Endometrial microvascular endothelial cells (primary cell): ENCODE measurements around the gene STAC3. TPM values are rescaled to one million over a fixed set of nuclear protein-coding genes. Genes with fewer than 3 reads are reported as not detected.

Experiments used
- in situ Hi-C: cut with HindIII; loops from 2 replicates; pipeline ENCODE4 v1.10.0; 2017; ENCODE audit warnings: low sequenced_read_pairs, low pct_unique_long_range_greater_than_20kb; ENCODE audit errors: inconsistent ontology term
- total RNA-seq: library from RNA; depleted of rRNA; stranded (reverse); fragments of >200 nt; gene quantifications from one replicate; pipeline ENCODE4 v1.2.3, GENCODE V29; 2015; ENCODE audit errors: inconsistent ontology term

STAC3 gene
- total RNA-seq, 1 donor from 2014 or later: 0.37 TPM

- in situ Hi-C loops: no loop called here
Measured at GRCh38 chr12:57237932-57238853, 12.8 kb downstream of the STAC3 start.

DNA sequence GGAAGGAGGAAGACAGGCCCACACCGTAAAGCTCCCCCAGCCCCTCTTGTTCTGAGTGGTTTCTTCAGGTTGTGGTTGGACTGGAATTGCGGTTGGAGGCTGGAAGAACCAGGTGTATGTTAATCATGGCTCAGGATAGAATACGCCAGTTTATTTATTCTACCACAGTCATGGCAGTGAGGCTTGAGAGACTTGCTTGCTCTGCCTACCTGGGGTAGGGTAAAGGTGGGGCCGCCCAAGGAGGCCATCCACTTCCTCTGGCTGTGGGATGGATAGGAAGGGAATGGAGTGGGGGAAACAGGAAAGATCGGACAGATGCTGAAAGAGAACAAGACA, 13.4 kb downstream of the STAC3 start:
- in situ Hi-C loops: no loop called here

- in situ Hi-C loops: no loop called here
Measured at GRCh38 chr12:57236925-57237595, 13.9 kb downstream of the STAC3 start.

DNA sequence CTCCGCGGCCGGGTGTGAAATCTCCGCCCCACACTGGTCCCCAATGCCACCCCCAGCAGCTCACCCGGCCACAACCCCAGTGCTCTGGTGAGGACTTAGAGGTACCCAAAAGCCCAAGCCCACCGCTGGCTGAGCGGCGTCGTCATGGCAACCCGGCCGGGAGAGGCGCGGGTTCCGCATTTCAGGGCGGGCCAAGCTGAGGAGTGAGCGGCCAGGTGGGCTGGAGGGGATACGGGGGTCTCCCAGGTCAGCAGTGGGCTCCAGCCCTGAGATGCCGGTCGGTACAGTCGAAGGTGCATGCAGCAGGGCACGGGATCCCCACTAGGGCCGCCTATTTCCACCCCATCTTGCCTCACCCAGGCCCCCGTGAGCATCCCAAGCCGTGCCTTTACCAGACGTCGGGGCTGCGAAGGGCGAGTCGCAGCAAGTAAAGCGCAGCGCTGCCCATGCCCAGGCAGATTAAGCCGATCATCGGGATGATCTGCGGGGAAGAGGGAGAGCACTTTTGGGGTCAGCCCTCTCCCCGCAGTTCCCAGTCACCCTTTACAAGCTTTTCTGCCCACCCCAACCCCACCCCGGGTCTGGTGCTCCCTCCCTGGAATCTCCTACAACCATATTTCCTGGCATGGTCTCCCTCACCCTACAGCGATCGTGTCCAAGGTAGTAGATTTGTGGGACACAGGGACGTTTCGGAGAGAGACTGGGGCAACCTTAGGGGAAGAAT, 14.6 kb downstream of the STAC3 start:
- in situ Hi-C loops: no loop called here

DNA sequence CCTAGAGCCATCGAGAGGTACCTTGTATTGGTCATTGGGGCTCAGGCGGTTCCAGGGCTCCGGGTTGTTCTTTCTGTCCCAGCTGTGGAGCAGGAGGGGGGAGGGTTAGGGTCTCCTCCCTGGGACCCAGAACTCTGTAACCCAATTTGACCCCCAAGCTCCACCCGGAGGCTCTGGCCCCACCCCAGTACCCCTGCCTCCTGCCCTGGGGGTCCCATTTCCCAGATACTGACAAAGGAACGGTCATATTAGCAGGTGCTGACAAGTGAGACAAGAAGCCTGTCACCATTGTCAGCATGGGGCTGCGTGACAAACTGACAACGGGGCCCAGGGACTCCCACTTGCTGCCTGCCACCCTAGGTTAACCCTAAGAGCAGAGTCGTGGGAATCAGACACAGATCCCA, 15.3 kb downstream of the STAC3 start:
- in situ Hi-C loops: no loop called here

GRCh38 chr12:57235017-57235727, 15.8 kb downstream of the STAC3 start:
- in situ Hi-C loops: no loop called here

GRCh38 chr12:57234571-57235016, 16.4 kb downstream of the STAC3 start:
- in situ Hi-C loops: no loop called here

GRCh38 chr12:57234233-57234570, 16.8 kb downstream of the STAC3 start:
- in situ Hi-C loops: no loop called here

DNA sequence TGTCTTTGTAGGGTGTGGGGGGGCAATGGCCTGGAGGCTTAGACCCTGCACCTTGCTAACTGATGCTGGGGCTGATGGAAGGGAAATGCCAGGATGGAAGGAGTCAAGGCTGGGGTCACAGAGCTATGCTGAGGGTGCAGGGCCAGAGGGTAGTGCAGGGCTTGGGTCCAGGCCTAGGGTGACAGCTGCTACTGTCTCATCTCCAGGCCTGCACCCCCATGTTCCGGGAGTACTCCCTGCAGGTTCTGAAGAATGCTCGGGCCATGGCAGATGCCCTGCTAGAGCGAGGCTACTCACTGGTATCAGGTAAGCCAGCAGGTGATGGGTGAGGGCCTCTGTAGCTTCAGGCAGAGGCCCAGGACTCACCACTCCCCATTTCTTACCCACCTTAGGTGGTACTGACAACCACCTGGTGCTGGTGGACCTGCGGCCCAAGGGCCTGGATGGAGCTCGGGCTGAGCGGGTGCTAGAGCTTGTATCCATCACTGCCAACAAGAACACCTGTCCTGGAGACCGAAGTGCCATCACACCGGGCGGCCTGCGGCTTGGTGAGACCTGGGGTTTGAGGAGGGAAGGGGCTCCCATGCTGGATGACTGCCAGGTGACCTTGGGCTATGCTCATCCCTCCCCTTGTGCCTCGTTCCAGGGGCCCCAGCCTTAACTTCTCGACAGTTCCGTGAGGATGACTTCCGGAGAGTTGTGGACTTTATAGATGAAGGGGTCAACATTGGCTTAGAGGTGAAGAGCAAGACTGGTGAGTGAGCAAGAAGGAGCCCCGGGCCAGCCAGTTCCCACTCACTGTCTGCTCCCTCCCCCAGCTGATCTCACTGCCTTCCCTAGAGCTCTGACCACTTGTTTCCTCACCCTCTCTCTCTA, 17.4 kb downstream of the STAC3 start:
- in situ Hi-C loops: no loop called here

- in situ Hi-C loops: no loop called here
Measured at GRCh38 chr12:57232156-57232756, 18.7 kb downstream of the STAC3 start.

- in situ Hi-C loops: no loop called here
Measured at GRCh38 chr12:57231276-57232021, 19.5 kb downstream of the STAC3 start.

- in situ Hi-C loops: no loop called here
Measured at GRCh38 chr12:57230381-57231155, 20.4 kb downstream of the STAC3 start.

- in situ Hi-C loops: no loop called here
Measured at GRCh38 chr12:57229634-57230380, 21.2 kb downstream of the STAC3 start, which contains the start of gene SHMT2. TSS of gene SHMT2 (plus strand) at chr12:57229711. CDS start at chr12:57229779, 68 bp downstream.

GRCh38 chr12:57229046-57229633, 21.8 kb downstream of the STAC3 start:
- in situ Hi-C loops: no loop called here

DNA sequence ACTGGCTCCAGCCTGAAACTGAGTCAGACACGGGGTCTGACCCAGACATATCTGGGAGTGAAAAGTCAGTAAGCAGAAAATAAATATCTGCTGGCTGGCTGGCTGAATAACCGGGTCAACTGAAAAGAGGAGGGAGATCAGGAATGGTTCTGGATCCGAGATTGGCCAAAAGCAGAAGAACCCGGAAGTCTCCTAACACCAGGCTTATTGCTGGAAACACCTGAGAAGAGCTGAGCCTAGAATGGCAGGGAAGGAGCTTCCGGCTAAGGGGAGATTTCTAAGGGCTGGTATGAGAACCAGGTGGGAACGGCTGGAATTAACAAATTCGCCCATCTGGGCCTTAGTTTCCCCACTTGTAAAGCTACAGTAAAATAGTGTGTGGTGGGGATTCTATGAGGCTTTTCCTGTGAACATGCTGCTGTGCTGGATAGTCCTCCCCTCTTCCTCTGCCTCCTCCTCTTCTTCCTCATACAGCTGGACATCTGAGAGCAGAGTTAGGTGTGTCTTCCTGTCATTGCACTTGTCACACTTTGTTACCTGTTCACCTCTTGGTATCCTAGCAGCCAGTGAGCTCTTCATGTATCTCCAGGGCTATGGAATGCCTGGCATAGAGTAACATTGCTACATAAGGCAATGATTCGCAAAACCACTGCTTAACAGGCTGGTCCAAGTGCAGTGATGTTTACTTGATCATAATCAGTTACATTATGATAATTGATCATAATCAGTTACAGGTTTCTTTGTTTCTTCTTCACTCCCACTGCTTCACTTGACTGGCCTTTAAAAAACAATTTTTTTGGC, 23.5 kb downstream of the STAC3 start:
- in situ Hi-C loops: no loop called here
